Loucy (cell line): ENCODE results near the gene CDH5.

Source experiments
- H2AFZ ChIP-seq: fragments of 200-600 bp; sonication (generic); 2 replicates; pipeline ENCODE4 v1.6.0; 2016; ENCODE audit warnings: antibody characterized with exemption, mild to moderate bottlenecking, low read length, moderate library complexity
- H3F3A ChIP-seq: fragments of 200-600 bp; 2 replicates; pipeline ENCODE4 v1.6.0; 2016; ENCODE audit warnings: antibody characterized with exemption, low read depth, mild to moderate bottlenecking
- H3K27me3 ChIP-seq: fragments of 200-600 bp; sonication (generic); 2 replicates; pipeline ENCODE4 v1.6.1; 2014; ENCODE audit warnings: low read length, mild to moderate bottlenecking; ENCODE audit not compliant: insufficient read depth, poor library complexity, severe bottlenecking
- H3K36me3 ChIP-seq: fragments of 200-600 bp; sonication (generic); 2 replicates; pipeline ENCODE4 v1.6.1; 2016; ENCODE audit warnings: low read length; ENCODE audit not compliant: insufficient read depth
- H3K4me1 ChIP-seq: fragments of 200-600 bp; sonication (generic); 2 replicates; pipeline ENCODE4 v1.5.1; 2014; ENCODE audit warnings: low read length, mild to moderate bottlenecking; ENCODE audit not compliant: insufficient read depth, poor library complexity, severe bottlenecking
- H3K4me2 ChIP-seq: fragments of 200-600 bp; sonication (generic); 2 replicates; pipeline ENCODE4 v1.6.0; 2014; ENCODE audit warnings: antibody characterized with exemption, low read length, low read depth, mild to moderate bottlenecking; ENCODE audit not compliant: poor library complexity, severe bottlenecking
- H3K4me3 ChIP-seq: fragments of 200-600 bp; sonication (generic); 2 replicates; pipeline ENCODE4 v1.5.1; 2014; ENCODE audit warnings: low read length, mild to moderate bottlenecking, mixed read lengths; ENCODE audit not compliant: poor library complexity, severe bottlenecking
- H3K79me2 ChIP-seq: fragments of 200-600 bp; sonication (generic); 2 replicates; pipeline ENCODE4 v1.6.1; 2014; ENCODE audit warnings: low read length; ENCODE audit not compliant: insufficient read depth
- H3K9ac ChIP-seq: fragments of 200-600 bp; sonication (generic); 2 replicates; pipeline ENCODE4 v1.6.0; 2014; ENCODE audit warnings: mild to moderate bottlenecking, low read depth, low read length, moderate library complexity; ENCODE audit not compliant: poor library complexity, severe bottlenecking
- H3K9me2 ChIP-seq: fragments of 200-600 bp; sonication (generic); replicated peaks from 2 replicates; pipeline ENCODE4 v1.6.1; 2016; ENCODE audit warnings: low read depth, low read length, mixed read lengths
- H3K9me3 ChIP-seq: fragments of 200-600 bp; sonication (generic); 2 replicates; pipeline ENCODE4 v1.6.1; 2014; ENCODE audit warnings: mild to moderate bottlenecking, antibody characterized with exemption, low read length, low read depth; ENCODE audit not compliant: insufficient read depth
- H4K20me1 ChIP-seq: fragments of 200-600 bp; sonication (generic); 2 replicates; pipeline ENCODE4 v1.6.0; 2014; ENCODE audit warnings: antibody characterized with exemption, low read length, mild to moderate bottlenecking; ENCODE audit not compliant: insufficient read depth, poor library complexity, severe bottlenecking
- EZH2phosphoT487 ChIP-seq: fragments of 200-600 bp; IDR thresholded peaks from 2 replicates; pipeline ENCODE4 v1.6.1; 2018; ENCODE audit warnings: antibody characterized with exemption, mild to moderate bottlenecking, moderate library complexity, borderline replicate concordance
- TF ChIP-seq, protein P1 (sequence below): fragments of 200-600 bp; sonication (generic); conservative IDR thresholded peaks from 2 replicates; pipeline ENCODE4 v1.5.1; 2014; ENCODE audit warnings: mild to moderate bottlenecking, antibody characterized with exemption, low read length

Gene CDH5

DNA sequence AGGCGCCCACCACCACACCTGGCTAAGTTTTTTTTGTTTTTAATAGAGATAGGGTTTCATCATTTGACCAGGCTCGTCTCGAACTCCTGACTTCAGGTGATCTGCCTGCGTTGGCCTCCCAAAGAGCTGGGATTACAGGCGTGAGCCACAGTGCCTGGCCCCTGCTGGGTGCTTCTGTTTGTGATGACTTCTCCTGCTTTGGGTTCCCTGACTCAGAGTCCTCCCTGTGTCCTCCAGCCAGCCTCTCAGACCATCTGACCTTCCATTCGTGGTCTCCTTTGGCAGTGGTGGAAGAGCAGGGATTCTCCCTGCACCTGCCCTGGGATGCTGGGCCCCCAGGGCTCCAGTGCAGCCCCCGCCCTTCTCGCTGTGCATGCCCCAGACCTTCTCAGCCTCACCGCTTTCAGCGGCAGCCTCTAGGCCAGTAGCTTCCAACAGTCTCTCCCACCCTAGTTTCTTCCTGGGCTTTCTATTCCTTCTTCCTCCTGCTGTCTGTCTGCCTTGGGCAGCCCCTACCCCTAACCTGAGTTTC, 73.8 kb downstream of the CDH5 start:
- Histone ChIP-seq H3K4me2 (no peak overlapping the region), H3K4me3 (no peak overlapping the region), H3K9ac (no peak overlapping the region), H3K9me2 (no peaks in the 10 kb centered on the region), H3K4me1 (no peaks in the 10 kb centered on the region), H3F3A (no peaks in the 10 kb centered on the region), H3K36me3 (no peaks in the 10 kb centered on the region), H3K27me3 (no peaks in the 10 kb centered on the region), H3K79me2 (no peaks in the 10 kb centered on the region), H3K9me3 (no peaks in the 10 kb centered on the region), H4K20me1 (no peaks in the 10 kb centered on the region), H2AFZ (no peak overlapping the region)
- no peak for TF ChIP-seq EZH2phosphoT487
- TF ChIP-seq, protein P1, sequence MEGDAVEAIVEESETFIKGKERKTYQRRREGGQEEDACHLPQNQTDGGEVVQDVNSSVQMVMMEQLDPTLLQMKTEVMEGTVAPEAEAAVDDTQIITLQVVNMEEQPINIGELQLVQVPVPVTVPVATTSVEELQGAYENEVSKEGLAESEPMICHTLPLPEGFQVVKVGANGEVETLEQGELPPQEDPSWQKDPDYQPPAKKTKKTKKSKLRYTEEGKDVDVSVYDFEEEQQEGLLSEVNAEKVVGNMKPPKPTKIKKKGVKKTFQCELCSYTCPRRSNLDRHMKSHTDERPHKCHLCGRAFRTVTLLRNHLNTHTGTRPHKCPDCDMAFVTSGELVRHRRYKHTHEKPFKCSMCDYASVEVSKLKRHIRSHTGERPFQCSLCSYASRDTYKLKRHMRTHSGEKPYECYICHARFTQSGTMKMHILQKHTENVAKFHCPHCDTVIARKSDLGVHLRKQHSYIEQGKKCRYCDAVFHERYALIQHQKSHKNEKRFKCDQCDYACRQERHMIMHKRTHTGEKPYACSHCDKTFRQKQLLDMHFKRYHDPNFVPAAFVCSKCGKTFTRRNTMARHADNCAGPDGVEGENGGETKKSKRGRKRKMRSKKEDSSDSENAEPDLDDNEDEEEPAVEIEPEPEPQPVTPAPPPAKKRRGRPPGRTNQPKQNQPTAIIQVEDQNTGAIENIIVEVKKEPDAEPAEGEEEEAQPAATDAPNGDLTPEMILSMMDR = no peak

DNA sequence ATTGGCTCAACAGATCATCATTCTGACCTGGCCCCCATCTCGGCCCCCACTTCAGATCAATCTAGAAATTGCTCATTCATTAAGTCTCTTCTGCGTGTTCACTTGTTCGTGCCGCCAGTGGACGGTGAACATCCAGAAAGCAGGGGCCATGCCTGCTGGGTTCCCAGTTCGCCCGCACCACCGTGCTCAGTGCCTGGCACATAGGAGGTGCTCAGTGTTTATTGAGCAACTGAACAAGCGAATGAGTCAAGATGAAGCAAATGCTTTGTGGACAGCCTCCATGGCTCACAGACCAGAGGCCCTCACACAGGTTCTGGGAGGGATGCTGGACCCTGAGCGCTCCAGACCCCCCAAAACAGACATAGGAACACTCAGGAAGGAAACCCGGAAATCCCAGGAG, 74.5 kb downstream of the CDH5 start:
- no peaks in the 10 kb centered on the region for H3K9me2 ChIP-seq
- no peaks in the 10 kb centered on the region for H3K79me2 ChIP-seq
- H3K27me3 ChIP-seq = no peaks in the 10 kb centered on the region
- H2AFZ ChIP-seq = no peak overlapping the region
- no peaks in the 10 kb centered on the region for H3K36me3 ChIP-seq
- TF ChIP-seq, protein P1 = no peak
- TF ChIP-seq EZH2phosphoT487 = no peak
- H4K20me1 ChIP-seq = no peaks in the 10 kb centered on the region
- no peaks in the 10 kb centered on the region for H3K4me1 ChIP-seq
- H3K4me3 ChIP-seq = no peak overlapping the region
- no peak overlapping the region for H3K4me2 ChIP-seq
- H3K9ac ChIP-seq = no peak overlapping the region
- no peaks in the 10 kb centered on the region for H3K9me3 ChIP-seq
- H3F3A ChIP-seq = no peaks in the 10 kb centered on the region

DNA sequence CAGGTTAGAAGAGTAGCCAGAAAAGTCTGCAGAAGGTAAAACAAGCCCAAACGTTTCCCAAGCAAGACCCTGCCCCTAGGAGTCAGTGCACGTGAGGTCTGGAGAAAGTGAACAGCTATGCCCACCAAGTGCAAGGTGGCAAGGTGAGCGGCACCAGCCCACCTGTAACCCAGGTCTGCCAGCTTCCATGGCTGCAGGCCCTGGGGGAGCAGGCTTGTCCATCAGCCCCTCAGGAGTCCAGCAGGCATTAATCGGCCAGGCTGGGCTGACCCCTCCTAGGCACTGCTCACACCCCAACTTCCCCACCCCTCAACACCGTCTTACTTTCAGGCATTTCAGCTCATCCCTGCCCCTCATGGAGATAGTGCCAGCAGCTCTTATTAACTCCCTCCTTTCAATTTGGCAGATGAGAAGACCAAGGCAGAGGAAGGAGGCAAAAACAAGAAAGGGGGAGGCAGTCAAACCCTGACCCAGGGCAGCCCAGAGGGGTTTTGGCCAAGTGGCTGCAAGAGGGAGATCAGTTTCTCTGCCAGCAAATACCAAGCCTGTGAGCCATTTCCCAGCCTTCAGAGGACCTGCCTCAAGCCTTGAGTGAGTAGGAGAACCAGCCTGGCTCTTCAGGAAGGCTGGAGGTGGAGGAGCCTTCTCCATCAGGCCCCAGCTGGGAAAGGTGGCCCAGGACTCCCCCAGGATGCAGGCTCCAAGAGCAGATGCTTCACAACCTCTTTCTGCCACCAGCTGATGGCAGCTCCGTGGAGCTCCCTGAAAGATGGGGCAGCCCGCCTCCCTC, 75.3 kb downstream of the CDH5 start:
- H3K36me3 ChIP-seq = no peaks in the 10 kb centered on the region
- no peaks in the 10 kb centered on the region for H3F3A ChIP-seq
- H4K20me1 ChIP-seq = no peaks in the 10 kb centered on the region
- H2AFZ ChIP-seq = no peak overlapping the region
- H3K27me3 ChIP-seq = no peaks in the 10 kb centered on the region
- H3K9ac ChIP-seq = no peak overlapping the region
- no peak overlapping the region for H3K4me2 ChIP-seq
- no peak for TF ChIP-seq EZH2phosphoT487
- TF ChIP-seq, protein P1 = no peak
- H3K9me2 ChIP-seq = no peaks in the 10 kb centered on the region
- no peaks in the 10 kb centered on the region for H3K4me1 ChIP-seq
- H3K79me2 ChIP-seq = no peaks in the 10 kb centered on the region
- no peaks in the 10 kb centered on the region for H3K9me3 ChIP-seq
- H3K4me3 ChIP-seq = no peak overlapping the region
